Cardiac muscle cell (in vitro differentiated cells and primary cell): Measurements from ENCODE around the gene NSMCE3. TPM values are rescaled to one million over a fixed set of nuclear protein-coding genes. Genes with fewer than 3 reads are reported as not detected.

Experiments
- DNase-seq, 2 donors: peaks; one replicate each; pipeline versions ENCODE4 v3.0.0 to v3.0.0-alpha.2; 2010 to 2017; ENCODE audit warnings: low read depth in 1 of 2, low spot score in 1 of 2
- H3K27ac ChIP-seq: fragments of 200-600 bp; sonication (generic); 2 replicates; pipeline ENCODE4 v1.5.1; 2016
- H3K27me3 ChIP-seq: fragments of 200-600 bp; sonication (generic); 2 replicates; pipeline ENCODE4 v1.6.0; 2016; ENCODE audit warnings: control low read depth
- H3K36me3 ChIP-seq: fragments of 200-600 bp; sonication (generic); 2 replicates; pipeline ENCODE4 v1.5.1; 2016; ENCODE audit warnings: control low read depth
- H3K4me1 ChIP-seq: fragments of 200-600 bp; sonication (generic); 2 replicates; pipeline ENCODE4 v1.8.1; 2017; ENCODE audit warnings: low read depth, mild to moderate bottlenecking, mixed run types
- H3K4me3 ChIP-seq: fragments of 200-600 bp; sonication (generic); 2 replicates; pipeline ENCODE4 v1.5.1; 2016; ENCODE audit warnings: mild to moderate bottlenecking
- H3K9me3 ChIP-seq: fragments of 200-600 bp; sonication (generic); 2 replicates; pipeline ENCODE4 v1.5.1; 2017; ENCODE audit warnings: low read depth, mild to moderate bottlenecking, control low read depth
- CTCF ChIP-seq: IDR thresholded peaks from 2 replicates; pipeline ENCODE4 v1.5.1; 2012; ENCODE audit warnings: low read depth, mild to moderate bottlenecking, low read length
- polyA plus RNA-seq: library from polyadenylated mRNA; unstranded; fragments of >200 nt; fragmentation: Nextera tagmentation; extraction: Ambion mirVana; gene quantifications from 2 replicates; pipeline ENCODE4 v1.2.1, GENCODE V29; 2016
- total RNA-seq: library from RNA; depleted of rRNA; stranded (reverse); fragments of >200 nt; gene quantifications from 2 replicates; pipeline ENCODE4 v1.2.3, GENCODE V29; 2016

NSMCE3 gene
- total and polyA plus RNA-seq, 2 experiments from 2014 or later, result 21.1 to 22.2 TPM

- no peaks in the 10 kb centered on the region for H3K4me1 ChIP-seq
- no peak for DNase-seq
- no peaks in the 10 kb centered on the region for H3K9me3 ChIP-seq
- TF ChIP-seq CTCF, result no peak
- no peak overlapping the region for H3K27ac ChIP-seq
- H3K36me3 ChIP-seq, result no peaks in the 10 kb centered on the region
- no peak overlapping the region for H3K4me3 ChIP-seq
- no peaks in the 10 kb centered on the region for H3K27me3 ChIP-seq
Measured at GRCh38 chr15:29244123-29244522, 25.5 kb downstream of the NSMCE3 start.

- no peaks in the 10 kb centered on the region for H3K27me3 ChIP-seq
- H3K36me3 ChIP-seq, result no peaks in the 10 kb centered on the region
- peak; percentile 4 to 44 for DNase-seq
- no peak overlapping the region for H3K27ac ChIP-seq
- no peaks in the 10 kb centered on the region for H3K4me1 ChIP-seq
- H3K4me3 ChIP-seq, result no peak overlapping the region
- no peak for TF ChIP-seq CTCF
- no peaks in the 10 kb centered on the region for H3K9me3 ChIP-seq
Measured at GRCh38 chr15:29242456-29243242, 27.0 kb downstream of the NSMCE3 start.

- H3K27ac ChIP-seq, result no peak overlapping the region
- H3K36me3 ChIP-seq, result no peaks in the 10 kb centered on the region
- TF ChIP-seq CTCF, result no peak
- no peaks in the 10 kb centered on the region for H3K27me3 ChIP-seq
- no peaks in the 10 kb centered on the region for H3K9me3 ChIP-seq
- no peaks in the 10 kb centered on the region for H3K4me1 ChIP-seq
- no peak for DNase-seq
- no peak overlapping the region for H3K4me3 ChIP-seq
Measured at GRCh38 chr15:29241207-29241606, 28.4 kb downstream of the NSMCE3 start.

GRCh38 chr15:29239395-29239794 is 30.2 kb downstream of the NSMCE3 start:
- no peak for DNase-seq
- no peak overlapping the region for H3K27ac ChIP-seq
- no peak overlapping the region for H3K4me3 ChIP-seq
- no peaks in the 10 kb centered on the region for H3K27me3 ChIP-seq
- H3K36me3 ChIP-seq, result no peaks in the 10 kb centered on the region
- H3K4me1 ChIP-seq, result no peaks in the 10 kb centered on the region
- TF ChIP-seq CTCF, result no peak
- H3K9me3 ChIP-seq, result no peaks in the 10 kb centered on the region

- Histone ChIP-seq H3K4me1 (no peaks in the 10 kb centered on the region), H3K27ac (no peak overlapping the region), H3K4me3 (no peak overlapping the region), H3K9me3 (no peaks in the 10 kb centered on the region), H3K27me3 (no peaks in the 10 kb centered on the region), H3K36me3 (no peaks in the 10 kb centered on the region)
- no peak for DNase-seq
- TF ChIP-seq CTCF, result no peak
Measured at GRCh38 chr15:29233566-29233965, 36.1 kb downstream of the NSMCE3 start.
